A549 (cell line): ENCODE data around the gene LLGL2.

Experiments used
- CTCF ChIP-seq: fragments of >200 bp; sonication (Bioruptor Twin); formaldehyde crosslinking; IDR thresholded peaks from 3 replicates; pipeline ENCODE4 v1.5.1; 2016
- EHMT2 ChIP-seq: fragments of 200-600 bp; sonication (generic); IDR thresholded peaks from 2 replicates; pipeline ENCODE4 v1.6.1; 2016; ENCODE audit warnings: antibody characterized with exemption, low read depth, mild to moderate bottlenecking, moderate library complexity
- EP300 ChIP-seq, 2 experiments: fragments of >200 bp; sonication (Bioruptor Twin); formaldehyde crosslinking; IDR thresholded peaks; 2 replicates in 1 of 2; 3 replicates in 1 of 2; pipeline ENCODE4 v1.6.1; 2016 to 2017
- HOXA7 ChIP-seq: fragments of 250-450 bp; sonication (Bioruptor Pico); IDR thresholded peaks from 2 replicates; pipeline ENCODE4 v1.5.0; 2020; ENCODE audit warnings: mild to moderate bottlenecking, moderate library complexity
- HOXB5 ChIP-seq: fragments of 250-450 bp; sonication (Bioruptor Pico); IDR thresholded peaks from 2 replicates; pipeline ENCODE4 v1.5.0; 2020; ENCODE audit warnings: mild to moderate bottlenecking, moderate library complexity
- KDM1A ChIP-seq: fragments of 200-600 bp; sonication (generic); IDR thresholded peaks from 2 replicates; pipeline ENCODE4 v1.6.1; 2016; ENCODE audit warnings: low read depth, mild to moderate bottlenecking
- MAZ ChIP-seq: fragments of 150-350 bp; IDR thresholded peaks from 2 replicates; pipeline ENCODE4 v1.6.1; 2014; ENCODE audit warnings: antibody characterized with exemption, low read depth, low read length, borderline replicate concordance
- MYC ChIP-seq: IDR thresholded peaks from 2 replicates; pipeline ENCODE4 v1.6.1; 2012; ENCODE audit warnings: mild to moderate bottlenecking, inconsistent platforms, low read length, improper control_type of control experiment, borderline replicate concordance
- NR3C1 ChIP-seq: fragments of >200 bp; sonication (Bioruptor Twin); formaldehyde crosslinking; IDR thresholded peaks from 3 replicates; pipeline ENCODE4 v1.6.1; 2017
- POLR2A ChIP-seq: IDR thresholded peaks from 2 replicates; pipeline ENCODE4 v1.6.1; 2012; ENCODE audit warnings: mild to moderate bottlenecking, low read length
- RAD21 ChIP-seq, 2 experiments: fragments of >200 bp in 1 of 2; sonication (Bioruptor Twin) in 1 of 2; formaldehyde crosslinking in 1 of 2; IDR thresholded peaks in 1 of 2; conservative IDR thresholded peaks in 1 of 2; 2 replicates in 1 of 2; 3 replicates in 1 of 2; pipeline ENCODE4 v1.6.1; 2012 to 2018; ENCODE audit warnings: inconsistent platforms in 1 of 2
- USF2 ChIP-seq: fragments of 450-650 bp; IDR thresholded peaks from 2 replicates; pipeline ENCODE4 v1.6.1; 2014; ENCODE audit warnings: antibody characterized with exemption

- TF ChIP-seq MAZ (no peak), EHMT2 (no peak), KDM1A (no peak), USF2 (no peak), POLR2A (no peak; the same call in 1 of the 2 replicates), RAD21 (conservative IDR thresholded peaks at IDR 0.05 in 1 of 2, IDR thresholded peaks at IDR 0.05 in 1 of 2) (no peak), NR3C1 (no peak), CTCF (no peak), HOXB5 (no peak), EP300 (IDR thresholded peaks at IDR 0.05) (no peak), MYC (no peak), HOXA7 (CRISPR knock-in tag) (no peak)
Measured at GRCh38 chr17:75612906-75613626, 87.6 kb downstream of the LLGL2 start.
